HG03066 (cell line): ENCODE results near the gene CNTROB.
"Not testable (repeated sequence)": the region's sequence is repeated elsewhere in the genome, so short reads cannot be mapped to it uniquely, and the experiment has no call there.

Source experiments
- ATAC-seq: cut with Tn5 transposase; IDR thresholded peaks from one replicate; pipeline ENCODE4 v1.9.1; 2021; ENCODE audit warnings: low read depth; ENCODE audit not compliant: unreplicated experiment

Gene CNTROB

DNA sequence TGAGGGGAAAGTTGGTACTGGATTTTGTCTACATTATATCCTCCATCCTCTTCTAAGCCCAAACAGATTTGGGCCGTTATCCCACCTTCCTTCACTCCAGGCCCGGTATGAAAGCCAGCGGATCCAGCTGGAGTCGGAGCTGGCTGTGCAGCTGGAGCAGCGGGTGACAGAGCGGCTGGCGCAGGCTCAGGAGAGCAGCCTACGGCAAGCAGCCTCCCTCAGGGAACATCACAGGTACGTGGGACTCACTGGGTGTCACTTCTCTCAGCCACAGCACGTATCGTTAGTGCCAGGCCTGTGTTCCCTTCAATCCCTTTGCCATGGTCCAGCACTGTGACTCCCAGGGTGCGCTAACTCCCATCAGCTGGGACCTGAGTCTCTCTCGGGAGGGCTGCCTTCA lies 11.3 kb downstream of the CNTROB start:
- no peak for ATAC-seq

DNA sequence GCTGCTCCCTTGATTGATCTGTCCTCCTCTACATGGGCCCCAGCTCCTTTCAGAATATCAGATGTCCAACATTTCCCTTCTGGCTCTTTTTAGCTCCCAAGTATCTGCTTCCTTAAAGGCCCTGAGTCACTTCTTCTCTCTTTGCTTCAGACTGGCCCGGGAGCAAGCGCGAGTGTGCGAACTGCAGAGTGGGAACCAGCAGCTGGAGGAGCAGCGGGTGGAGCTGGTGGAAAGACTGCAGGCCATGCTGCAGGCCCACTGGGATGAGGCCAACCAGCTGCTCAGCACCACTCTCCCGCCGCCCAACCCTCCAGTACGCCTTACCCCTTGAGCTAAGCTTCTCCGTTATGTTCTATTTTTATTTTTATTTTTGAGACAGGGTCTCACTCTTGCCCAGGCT lies 12.3 kb downstream of the CNTROB start:
- ATAC-seq = no peak

DNA sequence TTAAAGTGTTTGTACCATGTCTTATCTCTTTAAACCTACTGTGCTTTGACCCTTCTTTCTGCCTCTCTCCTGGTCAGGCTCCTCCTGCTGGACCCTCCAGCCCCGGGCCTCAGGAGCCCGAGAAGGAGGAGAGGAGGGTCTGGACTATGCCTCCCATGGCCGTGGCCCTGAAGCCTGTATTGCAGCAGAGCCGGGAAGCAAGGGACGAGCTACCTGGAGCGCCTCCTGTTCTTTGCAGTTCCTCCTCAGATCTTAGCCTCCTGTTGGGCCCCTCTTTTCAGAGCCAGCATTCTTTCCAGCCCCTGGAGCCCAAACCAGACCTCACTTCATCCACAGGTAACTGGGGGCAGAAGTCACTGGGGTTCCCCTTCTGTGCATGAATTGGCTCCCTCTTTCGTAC lies 13.6 kb downstream of the CNTROB start:
- ATAC-seq = no peak

DNA sequence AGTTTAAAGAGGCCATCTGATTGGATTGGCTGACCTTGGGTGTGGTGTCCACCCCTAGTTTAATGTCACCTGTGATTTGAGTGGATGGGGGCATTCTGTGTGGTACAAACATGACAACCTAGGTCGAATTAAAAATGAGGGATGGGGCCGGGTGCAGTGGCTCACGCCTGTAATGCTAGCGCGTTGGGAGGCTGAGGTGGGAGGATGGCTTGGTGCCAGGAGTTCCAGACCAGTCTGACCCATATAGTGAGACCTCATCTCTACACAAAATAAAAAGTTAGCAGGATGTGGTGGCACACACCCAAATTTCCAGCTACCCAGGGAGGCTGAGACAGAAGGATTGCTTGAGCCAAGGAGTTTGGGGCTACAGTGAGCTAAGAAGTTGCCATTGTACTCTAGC lies 14.4 kb downstream of the CNTROB start:
- no peak for ATAC-seq

DNA sequence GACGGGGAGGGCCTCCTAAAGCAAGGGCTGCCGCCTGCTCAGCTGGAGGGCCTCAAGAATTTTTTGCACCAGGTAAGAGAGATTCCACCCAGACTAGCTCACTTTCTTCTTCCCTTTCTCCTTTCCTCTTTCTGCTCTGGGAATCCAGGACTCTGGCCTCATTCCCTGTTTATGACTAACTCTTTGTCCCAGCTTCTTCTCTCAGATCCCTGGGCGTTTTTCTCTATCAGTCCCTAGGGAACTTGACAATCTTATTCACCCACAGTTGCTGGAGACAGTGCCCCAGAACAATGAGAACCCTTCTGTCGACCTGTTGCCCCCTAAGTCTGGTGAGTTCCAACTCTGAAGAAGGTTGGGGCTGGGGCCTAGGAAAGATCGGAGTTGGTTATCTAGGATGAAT lies 15.6 kb downstream of the CNTROB start:
- ATAC-seq = no peak

DNA sequence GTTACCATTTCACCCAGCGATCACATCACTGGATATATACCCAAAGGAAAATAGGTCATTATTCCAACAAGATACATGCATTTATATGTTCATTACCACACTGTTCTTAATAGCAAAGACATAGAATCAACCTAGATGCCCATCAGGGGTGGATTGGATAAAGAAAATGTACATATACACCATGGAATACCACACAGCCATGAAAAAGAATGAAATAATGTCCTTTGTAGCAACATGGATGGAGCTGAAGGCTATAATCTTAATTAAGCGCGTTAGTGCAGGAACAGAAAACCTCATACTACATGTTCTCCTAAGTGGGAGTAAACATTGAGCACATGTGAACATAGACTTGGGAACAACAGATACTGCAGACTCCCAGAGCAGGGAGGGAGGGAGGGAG lies 18.6 kb downstream of the CNTROB start:
- no peak for ATAC-seq

DNA sequence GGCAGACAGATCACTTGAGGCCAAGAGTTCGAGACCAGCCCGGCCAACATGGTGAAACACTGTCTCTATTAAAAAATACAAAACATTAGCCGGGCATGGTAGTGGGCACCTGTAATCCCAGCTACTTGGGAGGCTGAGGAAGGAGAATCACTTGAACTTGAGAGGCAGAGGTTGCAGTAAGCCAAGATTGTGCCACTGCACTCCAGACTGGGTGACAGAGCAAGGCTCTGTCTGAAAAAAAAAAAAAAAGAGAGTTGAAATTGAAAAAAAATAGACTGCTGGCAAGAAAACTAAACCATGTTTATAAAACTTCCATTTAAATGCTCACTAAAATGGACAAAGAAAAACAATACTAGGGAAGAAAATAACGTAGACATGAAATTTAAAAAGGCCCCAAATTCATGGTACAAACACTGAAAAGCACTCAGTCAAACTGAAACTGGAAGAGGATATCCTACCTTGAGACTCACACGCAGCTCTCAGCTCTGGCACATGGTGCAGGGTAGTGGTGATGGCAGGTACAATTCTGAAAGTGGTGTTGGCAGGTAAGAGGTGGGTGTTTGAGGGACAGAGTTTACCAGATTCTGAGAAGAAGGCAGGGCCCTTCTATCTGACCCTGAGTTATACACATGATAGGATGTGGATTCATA lies 19.3 kb downstream of the CNTROB start:
- ATAC-seq = no peak

DNA sequence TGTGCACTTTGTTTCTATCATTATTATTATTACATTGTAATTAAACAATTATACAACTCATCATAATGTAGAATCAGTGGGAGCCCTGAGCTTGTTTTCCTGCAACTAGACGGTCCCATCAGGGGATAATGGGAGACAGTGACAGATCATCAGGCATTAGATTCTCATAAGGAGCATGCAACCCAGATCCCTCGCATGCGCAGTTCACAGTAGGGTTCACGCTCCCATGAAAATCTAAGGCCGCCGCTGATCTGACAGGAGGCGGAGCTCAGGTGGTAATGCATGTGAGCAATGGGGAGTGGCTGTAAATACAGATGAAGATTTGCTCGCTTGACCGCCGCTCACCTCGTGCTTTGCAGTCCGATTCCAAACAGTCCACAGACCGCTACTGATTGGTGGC lies 21.3 kb downstream of the CNTROB start:
- ATAC-seq = not testable (repeated sequence)

DNA sequence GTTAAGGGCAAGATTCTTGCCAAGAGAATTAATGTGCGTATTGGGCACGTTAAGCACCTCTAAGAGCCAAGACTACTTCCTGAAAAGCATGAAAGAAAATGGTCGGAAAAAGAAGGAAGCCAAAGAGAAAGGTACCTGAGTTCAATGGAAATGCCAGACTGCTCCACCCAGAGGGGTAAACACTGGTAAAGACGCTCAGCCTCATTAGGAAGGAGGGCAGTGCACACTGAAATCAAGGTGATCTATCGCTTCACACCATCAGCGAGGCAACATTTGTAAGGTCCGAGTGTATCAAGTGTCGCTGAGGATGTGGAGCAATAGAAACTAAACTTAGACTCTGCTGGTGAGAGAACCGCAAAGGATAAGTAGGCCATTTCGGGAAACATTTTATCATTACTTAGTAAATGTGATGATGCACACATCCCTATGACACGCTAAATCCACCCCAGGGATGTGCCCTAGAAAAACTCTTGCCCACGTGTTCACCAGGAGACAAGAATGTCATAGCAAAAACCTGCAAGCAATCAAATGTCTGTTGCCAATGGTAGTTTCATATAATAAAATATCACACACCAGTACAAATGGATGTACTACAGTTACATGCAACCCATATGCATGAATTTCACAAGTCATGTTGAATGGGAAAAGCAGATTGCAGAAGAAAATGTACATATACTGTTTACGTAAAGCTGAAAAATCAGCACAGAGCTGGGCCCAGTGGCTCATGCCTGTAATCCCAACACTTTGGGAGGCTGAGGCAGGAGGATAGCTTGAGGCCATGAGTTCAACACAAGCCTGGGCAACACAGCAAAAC lies 23.6 kb downstream of the CNTROB start:
- no peak for ATAC-seq

DNA sequence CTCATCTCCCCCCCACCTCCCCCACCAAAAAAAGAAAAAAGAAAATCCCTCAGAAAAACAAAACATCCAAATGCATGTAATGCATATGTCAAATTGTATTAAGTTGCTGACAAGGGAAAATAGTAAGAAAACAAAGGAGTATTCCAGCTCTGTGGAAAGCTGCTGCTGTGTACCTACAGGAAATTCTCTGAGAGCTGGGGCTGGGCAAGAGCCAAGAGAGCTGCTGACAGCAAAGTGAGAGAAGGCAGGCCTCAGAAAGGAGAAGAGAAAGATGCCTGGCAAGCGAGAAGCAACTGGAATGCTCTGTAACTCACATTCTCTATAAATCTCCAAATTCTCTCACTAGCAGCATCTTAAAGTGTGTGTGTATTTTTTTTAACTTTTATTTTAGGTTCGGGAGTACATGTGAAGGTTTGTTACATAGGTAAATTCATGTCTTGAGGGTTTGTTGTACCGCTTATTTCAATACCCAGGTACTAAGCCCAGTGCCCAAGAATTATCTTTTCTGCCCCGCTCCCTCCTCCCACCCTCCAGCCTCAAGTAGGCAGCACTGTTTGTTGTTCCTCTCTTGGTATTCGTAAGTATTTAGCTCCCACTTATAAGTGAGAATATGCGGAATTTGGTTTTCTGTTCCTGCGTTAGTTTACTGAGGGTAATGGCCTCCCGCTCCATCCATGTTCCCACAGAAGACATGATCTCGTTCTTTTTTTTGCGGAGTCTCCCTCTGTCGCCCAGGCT lies 24.4 kb downstream of the CNTROB start:
- ATAC-seq = no peak

DNA sequence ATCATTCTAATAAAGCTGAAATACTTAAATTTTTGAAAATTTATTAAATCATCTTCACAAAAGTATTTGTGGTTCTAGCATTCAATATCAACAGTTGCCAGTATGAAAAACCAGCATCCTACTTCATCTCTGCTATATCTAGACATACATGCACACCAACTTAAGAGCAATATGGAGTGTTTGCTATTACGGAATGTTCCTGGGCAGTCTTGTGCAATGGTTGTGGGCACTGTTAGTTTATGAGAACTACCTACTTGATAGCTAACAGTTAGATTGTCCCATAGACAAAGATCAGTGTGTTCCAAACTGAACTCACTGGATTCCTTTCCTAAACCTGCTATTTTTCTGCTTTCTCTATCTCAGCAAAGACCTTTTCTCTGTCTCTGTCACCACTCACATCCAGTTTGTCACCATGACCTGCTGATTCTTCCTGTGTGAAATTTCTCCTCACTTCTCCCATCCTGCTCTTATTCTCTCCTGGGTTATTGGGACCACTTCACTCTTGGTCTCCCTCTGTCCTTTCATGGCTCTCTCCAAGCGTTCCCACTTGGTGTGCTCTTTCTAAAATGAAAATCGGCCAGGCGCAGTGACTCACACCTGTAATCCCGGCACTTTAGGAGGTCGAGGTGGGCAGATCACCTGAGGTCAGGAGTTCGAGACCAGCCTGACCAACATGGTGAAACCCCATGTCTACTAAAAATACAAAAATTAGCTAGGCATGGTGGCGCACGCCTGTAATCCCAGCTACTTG lies 27.7 kb downstream of the CNTROB start:
- ATAC-seq = no peak

DNA sequence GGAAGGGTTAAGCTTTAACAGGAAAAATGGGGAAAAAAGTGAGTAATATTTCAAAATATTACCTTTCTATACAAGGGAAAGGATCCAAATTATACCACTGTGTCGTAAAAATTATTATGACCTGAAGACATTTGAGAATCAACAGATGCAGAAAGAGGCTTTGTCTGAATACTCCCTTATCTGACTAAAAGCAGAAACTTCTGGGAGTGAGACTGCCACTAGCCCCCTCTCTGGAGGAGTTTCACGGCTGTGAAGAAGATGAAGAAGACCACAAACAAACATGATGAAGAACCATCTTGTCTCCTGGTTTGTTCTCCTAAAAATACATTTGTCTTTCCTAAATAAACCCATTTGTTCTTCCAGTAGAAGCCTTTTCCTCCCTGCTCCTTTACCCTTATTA lies 29.4 kb downstream of the CNTROB start:
- no peak for ATAC-seq

DNA sequence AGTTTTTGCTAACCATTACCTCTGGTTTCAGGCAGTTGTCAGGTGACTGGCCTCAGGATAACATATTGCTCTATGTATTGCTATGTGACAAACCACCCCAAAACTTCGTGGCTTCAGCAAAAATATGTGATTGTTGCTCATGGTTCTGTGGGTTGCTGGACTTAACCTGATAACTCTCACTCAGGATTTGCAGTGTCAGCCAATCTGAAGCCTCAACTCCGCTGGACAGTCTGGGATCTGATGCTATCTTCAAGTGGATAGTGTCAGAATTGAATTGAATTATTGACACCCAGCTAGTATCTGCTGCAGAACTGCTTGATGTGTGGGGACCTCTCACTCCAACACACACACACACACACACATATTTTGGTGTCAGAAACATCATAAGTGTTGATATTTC lies 35.7 kb downstream of the CNTROB start:
- no peak for ATAC-seq

DNA sequence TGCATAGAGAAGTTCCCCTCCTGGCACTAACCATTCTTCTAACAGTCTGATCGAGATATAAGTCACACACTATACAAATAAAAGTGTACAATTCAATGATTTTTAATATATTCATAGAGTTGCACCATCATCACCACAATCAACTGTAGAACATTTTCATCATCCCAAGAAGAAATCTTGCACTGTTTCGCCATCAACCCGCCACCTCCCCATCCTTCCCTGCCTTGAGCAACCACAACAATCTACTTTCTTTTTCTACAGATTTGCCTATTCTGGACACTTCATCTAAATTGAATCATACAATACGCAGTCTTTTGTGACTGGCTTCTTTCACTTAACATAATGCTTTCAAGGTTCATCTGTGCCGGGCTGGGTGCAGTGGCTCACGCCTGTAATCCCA lies 37.4 kb downstream of the CNTROB start:
- ATAC-seq = no peak

DNA sequence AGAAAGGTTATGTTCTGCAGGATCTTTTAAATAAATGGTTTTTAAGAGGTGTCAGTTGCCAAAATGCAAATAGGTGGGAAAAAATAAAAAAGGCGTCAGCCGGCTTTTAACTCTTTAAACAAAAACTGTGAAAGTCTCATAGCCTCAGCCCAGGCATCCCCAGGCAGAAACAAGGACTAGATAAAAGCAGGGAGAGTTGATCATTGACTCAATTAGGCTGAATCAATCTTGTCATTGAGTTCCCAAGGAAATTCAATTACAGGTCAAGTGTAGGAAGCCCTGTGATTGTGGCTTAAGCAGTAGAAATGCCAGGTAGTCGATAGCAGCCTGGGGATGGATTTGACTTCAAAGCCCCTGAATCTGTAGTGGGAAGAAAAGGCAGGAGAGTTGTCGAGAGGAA lies 39.6 kb downstream of the CNTROB start:
- ATAC-seq = no peak

DNA sequence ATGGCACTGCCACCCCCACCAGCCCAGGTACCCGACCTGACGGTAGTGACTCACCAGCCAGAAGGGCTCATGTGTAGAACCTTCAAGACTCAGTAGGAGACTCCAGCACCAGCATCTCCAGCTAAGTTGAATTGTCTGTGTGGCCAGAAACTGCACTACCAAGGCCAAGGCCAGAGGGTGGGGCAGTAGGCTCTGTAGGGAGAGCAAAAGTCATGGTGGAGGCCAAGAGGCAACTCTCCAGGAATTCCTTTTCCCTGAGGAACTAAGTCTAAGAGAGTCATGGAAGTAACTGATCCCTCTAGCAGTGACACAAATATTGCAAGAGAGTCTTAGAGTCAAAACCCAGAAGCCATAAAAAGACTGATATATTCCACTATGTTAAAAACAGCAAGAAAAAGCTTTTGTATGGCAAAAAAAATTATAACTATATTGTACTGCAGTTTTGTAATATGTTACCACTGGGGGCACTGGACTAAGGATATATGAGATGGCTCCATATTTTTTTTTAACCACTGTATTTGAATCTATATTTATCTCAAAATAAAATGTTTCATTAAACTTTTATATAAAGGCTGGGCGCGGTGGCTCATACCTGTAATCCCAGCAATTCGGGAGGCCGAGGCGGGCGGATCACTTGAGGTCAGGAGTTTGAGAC lies 40.3 kb downstream of the CNTROB start:
- no peak for ATAC-seq

DNA sequence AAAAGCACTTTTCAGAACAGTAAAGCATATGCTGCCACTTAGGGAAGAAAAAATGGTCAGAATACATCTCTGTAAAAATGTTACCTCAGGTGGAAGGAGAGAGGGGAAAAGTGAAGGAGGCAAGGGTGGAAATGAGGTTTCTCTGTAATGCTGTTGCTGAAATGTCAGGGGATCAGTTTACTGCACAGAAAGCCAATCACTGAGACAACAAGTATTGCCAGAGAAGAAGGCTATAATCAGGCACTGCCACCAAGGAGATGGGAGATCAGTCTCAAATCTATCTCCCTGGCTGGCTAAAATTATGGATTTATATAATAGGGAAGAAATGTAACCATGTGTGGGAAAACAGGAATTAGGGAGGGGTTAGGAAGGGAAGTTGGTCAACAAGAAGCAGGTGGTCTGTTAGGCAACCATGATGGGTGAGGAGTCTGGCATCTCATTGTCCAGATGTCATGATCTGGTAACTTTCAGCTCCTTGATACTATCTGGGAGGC lies 42.7 kb downstream of the CNTROB start:
- ATAC-seq = no peak

DNA sequence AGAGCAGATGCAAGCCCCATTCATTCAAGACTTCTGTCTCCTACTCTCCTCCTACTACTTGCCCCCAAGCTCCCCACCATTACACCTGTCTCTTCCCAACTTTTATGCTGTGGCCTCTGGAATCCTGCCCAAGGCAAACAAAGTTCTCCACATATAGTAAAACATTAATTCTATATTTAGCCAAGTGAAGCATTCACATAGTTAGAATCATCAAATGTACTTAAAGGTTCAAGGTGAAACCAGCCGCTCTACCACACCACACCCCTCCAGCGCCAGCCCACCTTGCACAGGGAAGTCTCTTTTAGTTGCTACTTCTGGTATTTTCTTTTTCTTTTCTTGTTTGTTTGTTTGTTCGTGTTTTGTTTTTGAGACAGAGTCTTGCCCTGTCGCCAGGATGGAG lies 45.0 kb downstream of the CNTROB start:
- no peak for ATAC-seq

DNA sequence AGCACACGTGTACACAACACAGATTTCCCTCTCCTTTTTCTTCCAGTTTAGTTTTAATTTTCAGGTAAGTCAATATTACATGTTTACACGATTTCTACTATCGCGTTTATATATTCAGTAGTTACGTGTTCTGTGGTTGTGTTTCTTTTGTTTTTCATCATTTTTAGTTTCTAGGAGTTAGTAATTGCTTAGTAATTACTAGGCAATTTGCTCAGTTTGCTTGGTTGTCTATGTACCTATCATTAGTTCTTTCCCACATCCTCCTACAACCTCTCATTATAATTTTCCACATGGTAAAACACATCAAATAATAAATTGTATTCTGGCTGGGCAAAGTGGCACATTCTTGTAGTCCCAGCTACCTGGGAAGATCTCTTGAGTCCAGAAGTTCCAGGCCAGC lies 45.8 kb downstream of the CNTROB start:
- no peak for ATAC-seq

DNA sequence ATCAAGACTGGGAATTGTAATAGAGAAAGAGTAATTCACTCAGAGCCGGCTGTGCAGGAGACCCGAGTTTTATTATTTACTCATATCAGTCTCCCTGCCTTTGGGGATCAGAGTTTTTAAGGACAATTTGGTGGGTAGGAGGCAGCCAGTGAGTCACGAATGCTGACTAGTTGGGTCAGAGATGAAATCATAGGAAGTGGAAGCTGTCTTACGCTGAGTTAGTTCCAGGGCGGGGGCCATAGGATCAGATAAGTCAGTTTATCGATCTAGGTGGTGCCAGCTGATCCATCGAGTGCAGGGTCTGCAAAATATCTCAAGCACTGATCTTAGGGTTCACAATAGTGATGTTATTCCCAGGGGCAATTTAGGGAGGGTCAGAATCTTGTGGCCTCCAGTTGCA lies 50.2 kb downstream of the CNTROB start:
- no peak for ATAC-seq
